ENCODE results near the gene PSMD6. TPM values are rescaled to one million over a fixed set of nuclear protein-coding genes. Genes with fewer than 3 reads are reported as not detected.

The PSMD6 gene
- total and polyA plus RNA-seq, 7 donors = 49.2 to 71.7 (median 61.9) TPM

DNA sequence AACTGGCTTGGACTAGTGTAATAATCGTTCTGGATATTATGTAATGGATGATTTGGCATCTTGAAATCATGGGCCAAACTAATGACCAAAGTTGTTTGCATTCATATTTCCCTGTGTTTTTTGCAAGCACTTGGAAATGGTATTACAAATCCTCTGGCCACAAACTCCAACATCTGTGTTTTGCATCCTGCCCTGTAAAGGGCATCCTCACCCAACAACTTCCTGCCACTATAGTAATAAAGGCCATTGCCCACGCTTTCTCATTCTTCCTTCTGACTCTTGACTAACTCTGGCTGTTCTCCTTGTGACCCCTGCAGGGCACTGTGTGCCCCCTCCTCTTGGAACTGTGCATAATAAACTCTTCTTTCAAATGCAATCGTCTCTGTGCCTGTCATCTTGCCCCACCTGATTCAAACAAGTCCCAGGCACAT lies 25.4 kb upstream of the PSMD6 start:
- intact Hi-C loops (cut with DNase I) = no loop called here
- H3K36me3 ChIP-seq = no peaks in the 10 kb centered on the region
- H3K27ac ChIP-seq = no peak overlapping the region
- TF ChIP-seq, protein P1, sequence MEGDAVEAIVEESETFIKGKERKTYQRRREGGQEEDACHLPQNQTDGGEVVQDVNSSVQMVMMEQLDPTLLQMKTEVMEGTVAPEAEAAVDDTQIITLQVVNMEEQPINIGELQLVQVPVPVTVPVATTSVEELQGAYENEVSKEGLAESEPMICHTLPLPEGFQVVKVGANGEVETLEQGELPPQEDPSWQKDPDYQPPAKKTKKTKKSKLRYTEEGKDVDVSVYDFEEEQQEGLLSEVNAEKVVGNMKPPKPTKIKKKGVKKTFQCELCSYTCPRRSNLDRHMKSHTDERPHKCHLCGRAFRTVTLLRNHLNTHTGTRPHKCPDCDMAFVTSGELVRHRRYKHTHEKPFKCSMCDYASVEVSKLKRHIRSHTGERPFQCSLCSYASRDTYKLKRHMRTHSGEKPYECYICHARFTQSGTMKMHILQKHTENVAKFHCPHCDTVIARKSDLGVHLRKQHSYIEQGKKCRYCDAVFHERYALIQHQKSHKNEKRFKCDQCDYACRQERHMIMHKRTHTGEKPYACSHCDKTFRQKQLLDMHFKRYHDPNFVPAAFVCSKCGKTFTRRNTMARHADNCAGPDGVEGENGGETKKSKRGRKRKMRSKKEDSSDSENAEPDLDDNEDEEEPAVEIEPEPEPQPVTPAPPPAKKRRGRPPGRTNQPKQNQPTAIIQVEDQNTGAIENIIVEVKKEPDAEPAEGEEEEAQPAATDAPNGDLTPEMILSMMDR (IDR thresholded peaks at IDR 0.05) = no peak
- TF ChIP-seq POLR2A (IDR thresholded peaks at IDR 0.05) (no peak), EP300 (IDR thresholded peaks at IDR 0.05) (no peak), POLR2AphosphoS5 (IDR thresholded peaks at IDR 0.05) (no peak)
- WGBS, 2 donors = 35 to 56% methylated on average over 3 of the region's 3 CpGs
- H3K4me3 ChIP-seq = no peak overlapping the region
- H3K9me3 ChIP-seq = no peaks in the 10 kb centered on the region
- no peaks in the 10 kb centered on the region for H3K27me3 ChIP-seq
- H3K4me1 ChIP-seq = peaks cover 0 to 5% (median 0%) of the 10 kb centered on the region in 4 donors
- no peak for DNase-seq

DNA sequence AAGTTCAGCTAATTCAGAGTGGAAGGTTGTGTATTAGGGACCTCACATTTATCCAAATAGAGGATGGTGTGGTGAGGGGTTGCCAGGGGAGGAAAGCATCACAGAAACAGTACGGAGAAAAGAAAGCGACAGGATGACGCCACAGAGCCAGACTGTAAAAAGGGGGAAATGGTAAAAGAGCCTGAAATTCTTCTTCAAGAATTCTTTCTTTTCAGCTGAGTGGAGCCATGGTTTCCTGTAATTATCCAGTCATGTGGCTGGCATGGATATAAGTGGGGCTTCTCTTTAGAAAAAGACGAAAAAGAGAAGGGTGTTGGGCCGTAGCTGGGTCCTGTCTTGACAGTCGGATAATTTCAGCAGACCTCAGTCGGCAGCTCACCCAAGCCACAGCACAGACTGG lies 24.5 kb upstream of the PSMD6 start:
- WGBS, 2 donors = 81 to 91% methylated on average over 7 of the region's 7 CpGs
- Histone ChIP-seq H3K27ac (peak overlapping the region in 1 of 4 donors; percentile 21), H3K4me1 (peaks cover 0 to 5% (median 0%) of the 10 kb centered on the region in 4 donors), H3K4me3 (no peak overlapping the region), H3K27me3 (no peaks in the 10 kb centered on the region), H3K9me3 (no peaks in the 10 kb centered on the region), H3K36me3 (no peaks in the 10 kb centered on the region)
- TF ChIP-seq POLR2A (IDR thresholded peaks at IDR 0.05) (no peak), EP300 (IDR thresholded peaks at IDR 0.05) (no peak), POLR2AphosphoS5 (IDR thresholded peaks at IDR 0.05) (no peak)
- TF ChIP-seq, protein P1 (IDR thresholded peaks at IDR 0.05) = no peak
- no peak for DNase-seq
- intact Hi-C loops (cut with DNase I) = no loop called here

DNA sequence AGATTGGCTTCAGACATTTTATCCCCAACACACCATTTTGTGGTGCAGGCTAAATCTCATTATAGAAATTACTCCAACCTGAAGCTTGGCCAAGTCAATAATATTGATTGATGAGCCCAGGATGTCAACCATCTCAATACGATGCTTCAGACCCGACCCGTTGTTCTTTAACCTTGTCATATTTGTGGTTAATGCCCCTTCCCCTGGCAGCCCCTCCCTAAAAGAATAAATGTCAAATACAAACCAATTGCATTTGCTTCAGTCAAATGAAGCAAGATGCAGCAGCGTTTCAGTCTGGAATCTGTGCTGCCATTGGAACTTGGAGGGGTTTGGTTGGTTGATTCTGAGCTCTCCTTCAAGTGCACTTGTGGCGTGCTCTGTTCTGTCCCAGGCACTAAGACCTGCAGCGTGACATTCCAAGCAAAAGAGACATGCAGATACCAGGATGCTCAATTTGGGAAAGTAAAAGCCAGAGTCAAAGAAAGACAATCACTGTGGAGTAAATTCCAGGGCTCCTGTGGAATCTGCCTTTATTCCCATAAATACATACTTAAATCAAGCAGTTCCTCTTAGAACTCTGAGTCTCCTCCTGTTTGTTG lies 23.8 kb upstream of the PSMD6 start:
- peaks cover 0 to 5% (median 0%) of the 10 kb centered on the region in 4 donors for H3K4me1 ChIP-seq
- H3K27ac ChIP-seq = no peak overlapping the region
- H3K4me3 ChIP-seq = no peak overlapping the region
- no peaks in the 10 kb centered on the region for H3K27me3 ChIP-seq
- 61 to 67% methylated on average over 6 of the region's 6 CpGs for WGBS, 2 donors
- no peak for TF ChIP-seq EP300 (IDR thresholded peaks at IDR 0.05)
- H3K36me3 ChIP-seq = no peaks in the 10 kb centered on the region
- intact Hi-C loops (cut with DNase I) = no loop called here
- no peaks in the 10 kb centered on the region for H3K9me3 ChIP-seq
- DNase-seq = no peak

DNA sequence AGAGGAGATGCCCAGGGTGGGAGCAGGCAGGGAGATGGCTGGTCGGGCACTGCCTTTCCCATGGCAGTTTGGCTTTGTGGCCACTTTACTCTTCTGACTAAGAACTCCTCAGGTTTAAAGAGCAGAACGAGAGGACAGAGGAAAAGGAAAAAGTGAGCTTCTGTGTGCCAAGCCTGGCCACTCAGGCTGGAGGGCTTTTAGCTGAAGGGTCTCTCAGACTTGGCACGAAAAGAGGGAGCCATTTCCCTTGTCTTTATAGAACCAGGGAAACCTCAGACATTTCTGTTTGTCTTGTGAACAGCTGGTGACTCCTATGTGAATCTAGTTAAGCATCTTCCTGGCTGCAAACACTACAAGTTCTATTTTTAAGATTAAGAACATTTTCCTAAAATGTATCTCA lies 23.3 kb upstream of the PSMD6 start:
- Histone ChIP-seq H3K4me3 (no peak overlapping the region), H3K27me3 (no peaks in the 10 kb centered on the region), H3K27ac (no peak overlapping the region), H3K4me1 (peaks cover 0 to 5% (median 0%) of the 10 kb centered on the region in 4 donors), H3K9me3 (no peaks in the 10 kb centered on the region), H3K36me3 (no peaks in the 10 kb centered on the region)
- no peak for DNase-seq
- TF ChIP-seq EP300 (IDR thresholded peaks at IDR 0.05) (no peak), POLR2A (IDR thresholded peaks at IDR 0.05) (no peak), POLR2AphosphoS5 (IDR thresholded peaks at IDR 0.05) (no peak)
- TF ChIP-seq, protein P1 (IDR thresholded peaks at IDR 0.05) = no peak
- 76 to 83% methylated on average over 3 of the region's 3 CpGs for WGBS, 2 donors
- intact Hi-C loops (cut with DNase I) = no loop called here

DNA sequence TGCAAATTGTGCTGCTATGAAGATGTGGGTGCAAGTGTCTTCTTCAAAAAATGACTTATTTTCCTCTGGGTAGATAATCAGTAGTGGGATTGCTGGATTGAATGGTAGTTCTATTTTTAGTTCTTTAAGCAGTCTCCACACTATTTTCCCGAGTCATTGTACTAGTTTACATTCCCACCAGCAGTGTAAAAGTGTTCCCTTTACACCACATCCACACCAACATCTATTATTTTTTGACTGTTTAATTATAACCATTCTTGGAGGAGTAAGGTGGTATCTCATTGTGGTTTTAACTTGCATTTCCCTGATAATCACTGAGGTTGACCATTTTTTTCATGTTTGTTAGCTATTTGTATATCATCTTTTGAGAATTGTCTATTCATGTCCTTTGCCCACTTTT lies 19.7 kb upstream of the PSMD6 start:
- no peak overlapping the region for H3K4me3 ChIP-seq
- H3K27ac ChIP-seq = no peak overlapping the region
- H3K9me3 ChIP-seq = no peaks in the 10 kb centered on the region
- H3K36me3 ChIP-seq = no peaks in the 10 kb centered on the region
- intact Hi-C loops (cut with DNase I) = no loop called here
- H3K27me3 ChIP-seq = no peaks in the 10 kb centered on the region
- TF ChIP-seq EP300 (IDR thresholded peaks at IDR 0.05) = no peak
- no peak for TF ChIP-seq POLR2AphosphoS5 (IDR thresholded peaks at IDR 0.05)
- no peak for TF ChIP-seq POLR2A (IDR thresholded peaks at IDR 0.05)
- TF ChIP-seq, protein P1 (IDR thresholded peaks at IDR 0.05) = no peak
- 65 to 82% methylated on average over 1 of the region's 1 CpG for WGBS, 2 donors
- DNase-seq = no peak
- H3K4me1 ChIP-seq = peaks cover 0 to 2% (median 0%) of the 10 kb centered on the region in 4 donors
